Prostate gland (tissue), 2 donors: Measurements from ENCODE around the gene SMIM7. TPM values are rescaled to one million over a fixed set of nuclear protein-coding genes. Genes with fewer than 3 reads are reported as not detected.

Experiments used
- DNase-seq: peaks from one replicate; pipeline ENCODE4 v3.0.0-alpha.2; 2019; ENCODE audit warnings: low spot score
- H3K27ac ChIP-seq, 2 donors: fragments of 200-600 bp; sonication (generic); 2 replicates each; pipeline ENCODE4 v1.5.1; 2017 to 2019
- H3K27me3 ChIP-seq: fragments of 200-600 bp; sonication (generic); replicated peaks from 2 replicates; pipeline ENCODE4 v1.5.1; 2019; ENCODE audit not compliant: insufficient read depth
- H3K36me3 ChIP-seq, 2 donors: fragments of 200-600 bp; sonication (generic); 1 replicate in 1 of 2; 2 replicates in 1 of 2; pipeline versions ENCODE4 v1.5.1 to v1.8.1; 2017 to 2019
- H3K4me1 ChIP-seq: fragments of 200-600 bp; sonication (generic); replicated peaks from 2 replicates; pipeline ENCODE4 v1.5.1; 2019
- H3K4me3 ChIP-seq, 2 donors: fragments of 200-600 bp; sonication (generic); 2 replicates each; pipeline ENCODE4 v1.5.1; 2017 to 2019
- H3K9me3 ChIP-seq: fragments of 200-600 bp; sonication (generic); 2 replicates; pipeline ENCODE4 v1.5.1; 2017
- POLR2A ChIP-seq: fragments of 450-650 bp; IDR thresholded peaks from one replicate; pipeline ENCODE4 v1.6.1; 2016; ENCODE audit warnings: antibody characterized with exemption, mild to moderate bottlenecking
- POLR2AphosphoS5 ChIP-seq: sonication (generic); formaldehyde crosslinking; IDR thresholded peaks from one replicate; pipeline ENCODE4 v1.6.1; 2017; ENCODE audit warnings: antibody characterized with exemption
- WGBS: methylation state at CpG from one replicate; pipeline ENCODE4 v1.1.5; 2018; 5-methylcytosine and 5-hydroxymethylcytosine counted together
- intact Hi-C: fragments of 100-400 bp; cut with DNase I; formaldehyde crosslinking; loops from one replicate; pipeline ENCODE4 v1.14.2; 2022
- total RNA-seq, 2 donors: library from RNA; depleted of rRNA; stranded (reverse); fragments of >200 nt; gene quantifications; one replicate each; pipeline ENCODE4 v1.1.0, GENCODE V29; 2016
- TF ChIP-seq, protein P1 (sequence below), 4 experiments: fragments of 200-600 bp in 2 of 4; fragments of 450-650 bp in 2 of 4; sonication (generic) in 2 of 4; IDR thresholded peaks; 1 replicate in 3 of 4; 2 replicates in 1 of 4; pipeline ENCODE4 v1.5.1; 2016 to 2019; ENCODE audit warnings: antibody characterized with exemption in 4 of 4, mild to moderate bottlenecking in 2 of 4, moderate library complexity in 2 of 4

The SMIM7 gene
- total RNA-seq, 2 donors from 2014 or later = 146 to 171 TPM

DNA sequence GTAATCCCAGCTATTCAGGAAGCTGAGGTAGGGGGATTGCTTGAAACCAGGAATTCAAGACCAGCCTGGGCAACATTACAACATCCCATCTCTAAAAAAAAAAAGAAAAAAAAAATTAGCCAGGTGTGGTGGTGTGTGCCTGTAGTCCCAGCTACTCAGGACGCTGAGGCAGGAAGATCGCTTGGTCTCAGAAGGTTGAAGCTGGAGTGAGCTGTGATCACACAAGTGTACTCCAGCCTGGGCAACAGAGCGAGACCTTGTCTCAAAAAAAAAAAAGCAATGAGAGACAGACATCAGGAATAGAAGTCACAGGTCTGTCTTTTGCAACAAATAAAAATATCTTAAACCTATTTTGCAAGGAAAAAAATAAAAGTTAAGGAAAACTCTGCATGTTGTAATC, 24.3 kb upstream of the SMIM7 start:
- intact Hi-C loops = no loop called here
- H3K27me3 ChIP-seq = no peaks in the 10 kb centered on the region
- no peak for DNase-seq
- TF ChIP-seq, protein P1, sequence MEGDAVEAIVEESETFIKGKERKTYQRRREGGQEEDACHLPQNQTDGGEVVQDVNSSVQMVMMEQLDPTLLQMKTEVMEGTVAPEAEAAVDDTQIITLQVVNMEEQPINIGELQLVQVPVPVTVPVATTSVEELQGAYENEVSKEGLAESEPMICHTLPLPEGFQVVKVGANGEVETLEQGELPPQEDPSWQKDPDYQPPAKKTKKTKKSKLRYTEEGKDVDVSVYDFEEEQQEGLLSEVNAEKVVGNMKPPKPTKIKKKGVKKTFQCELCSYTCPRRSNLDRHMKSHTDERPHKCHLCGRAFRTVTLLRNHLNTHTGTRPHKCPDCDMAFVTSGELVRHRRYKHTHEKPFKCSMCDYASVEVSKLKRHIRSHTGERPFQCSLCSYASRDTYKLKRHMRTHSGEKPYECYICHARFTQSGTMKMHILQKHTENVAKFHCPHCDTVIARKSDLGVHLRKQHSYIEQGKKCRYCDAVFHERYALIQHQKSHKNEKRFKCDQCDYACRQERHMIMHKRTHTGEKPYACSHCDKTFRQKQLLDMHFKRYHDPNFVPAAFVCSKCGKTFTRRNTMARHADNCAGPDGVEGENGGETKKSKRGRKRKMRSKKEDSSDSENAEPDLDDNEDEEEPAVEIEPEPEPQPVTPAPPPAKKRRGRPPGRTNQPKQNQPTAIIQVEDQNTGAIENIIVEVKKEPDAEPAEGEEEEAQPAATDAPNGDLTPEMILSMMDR (IDR thresholded peaks at IDR 0.05) = no peak
- TF ChIP-seq POLR2A (no peak), POLR2AphosphoS5 (no peak)
- peaks cover 0 to 9% of the 10 kb centered on the region in 2 donors for H3K36me3 ChIP-seq
- H3K4me3 ChIP-seq = no peak overlapping the region
- H3K27ac ChIP-seq = no peak overlapping the region
- WGBS = 89% methylated on average over 3 of the region's 3 CpGs
- H3K9me3 ChIP-seq = no peaks in the 10 kb centered on the region
- no peaks in the 10 kb centered on the region for H3K4me1 ChIP-seq

DNA sequence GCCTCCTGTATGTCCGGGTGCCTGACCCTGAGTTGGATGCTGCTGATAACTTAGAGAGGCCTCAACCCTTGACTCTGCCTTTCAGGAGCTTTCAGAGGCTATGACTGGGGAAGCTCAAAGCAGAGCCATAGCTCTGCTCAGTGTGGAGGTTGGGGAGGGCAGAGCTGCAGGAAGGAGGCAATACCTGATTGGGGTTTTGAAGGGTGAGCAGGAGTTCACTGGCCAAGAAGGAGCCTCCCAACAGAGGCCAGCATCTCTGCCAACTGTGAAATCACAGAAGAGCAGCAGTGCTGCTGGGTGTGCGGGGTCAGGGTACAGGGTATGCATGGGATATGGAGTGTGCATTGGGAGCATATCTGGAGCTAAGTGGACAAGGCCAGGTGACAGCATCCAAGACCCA, 22.6 kb upstream of the SMIM7 start:
- Histone ChIP-seq H3K27me3 (no peaks in the 10 kb centered on the region), H3K36me3 (peaks cover 0 to 9% of the 10 kb centered on the region in 2 donors), H3K9me3 (no peaks in the 10 kb centered on the region), H3K27ac (no peak overlapping the region), H3K4me1 (no peaks in the 10 kb centered on the region), H3K4me3 (no peak overlapping the region)
- 92% methylated on average over 1 of the region's 2 CpGs for WGBS
- TF ChIP-seq POLR2A (no peak), POLR2AphosphoS5 (no peak)
- TF ChIP-seq, protein P1 (IDR thresholded peaks at IDR 0.05) = no peak
- intact Hi-C loops = no loop called here
- no peak for DNase-seq

DNA sequence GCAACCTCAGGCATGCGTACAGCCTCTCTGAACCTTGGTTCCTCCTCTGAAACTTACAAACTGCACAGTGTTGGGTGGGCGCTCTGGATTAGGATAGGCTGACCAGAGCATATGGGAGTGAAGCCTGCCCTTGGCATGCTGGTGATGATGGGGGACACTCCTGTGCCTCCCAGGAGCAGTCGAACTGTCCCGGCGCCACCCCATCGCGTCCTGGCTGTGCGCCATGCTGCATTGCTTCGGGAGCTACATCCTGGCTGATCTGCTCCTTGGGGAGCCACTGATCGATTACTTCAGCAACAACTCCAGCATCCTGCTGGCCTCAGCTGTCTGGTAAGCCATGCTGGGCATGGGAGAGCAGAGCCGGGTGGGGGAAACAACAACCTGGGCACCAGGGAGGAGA, 19.9 kb upstream of the SMIM7 start:
- Histone ChIP-seq H3K27me3 (no peaks in the 10 kb centered on the region), H3K36me3 (peaks cover 0 to 9% of the 10 kb centered on the region in 2 donors), H3K27ac (no peak overlapping the region), H3K4me1 (no peaks in the 10 kb centered on the region), H3K4me3 (no peak overlapping the region), H3K9me3 (no peaks in the 10 kb centered on the region)
- intact Hi-C loops = no loop called here
- WGBS = 97% methylated on average over 11 of the region's 11 CpGs
- DNase-seq = no peak
- TF ChIP-seq, protein P1 (IDR thresholded peaks at IDR 0.05) = no peak
- TF ChIP-seq POLR2AphosphoS5 (no peak), POLR2A (no peak)

DNA sequence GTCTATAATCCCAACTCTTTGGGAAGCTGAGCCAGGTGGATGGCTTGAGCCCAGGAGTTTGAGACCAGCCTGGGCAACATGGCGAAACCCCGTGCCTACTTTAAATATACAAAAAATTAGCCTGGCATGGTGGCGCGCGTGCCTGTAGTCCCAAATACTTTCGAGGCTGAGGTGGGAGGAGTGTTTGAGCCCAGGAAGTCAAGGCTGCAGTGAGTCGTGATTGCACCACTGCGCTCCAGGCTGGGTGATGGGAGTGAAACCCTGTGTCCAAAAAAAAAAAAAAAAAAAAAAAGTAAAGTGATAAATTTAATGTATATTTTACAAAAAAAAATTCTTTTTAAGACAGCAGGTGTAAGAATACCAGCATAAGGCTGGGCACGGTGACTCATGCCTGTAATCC, 18.6 kb upstream of the SMIM7 start:
- Histone ChIP-seq H3K27ac (no peak overlapping the region), H3K9me3 (no peaks in the 10 kb centered on the region), H3K4me1 (no peaks in the 10 kb centered on the region), H3K4me3 (no peak overlapping the region), H3K36me3 (peaks cover 0 to 9% of the 10 kb centered on the region in 2 donors), H3K27me3 (no peaks in the 10 kb centered on the region)
- TF ChIP-seq, protein P1 (IDR thresholded peaks at IDR 0.05) = no peak
- TF ChIP-seq POLR2A (no peak), POLR2AphosphoS5 (no peak)
- DNase-seq = no peak
- intact Hi-C loops = no loop called here
- WGBS = 91% methylated on average over 9 of the region's 9 CpGs

DNA sequence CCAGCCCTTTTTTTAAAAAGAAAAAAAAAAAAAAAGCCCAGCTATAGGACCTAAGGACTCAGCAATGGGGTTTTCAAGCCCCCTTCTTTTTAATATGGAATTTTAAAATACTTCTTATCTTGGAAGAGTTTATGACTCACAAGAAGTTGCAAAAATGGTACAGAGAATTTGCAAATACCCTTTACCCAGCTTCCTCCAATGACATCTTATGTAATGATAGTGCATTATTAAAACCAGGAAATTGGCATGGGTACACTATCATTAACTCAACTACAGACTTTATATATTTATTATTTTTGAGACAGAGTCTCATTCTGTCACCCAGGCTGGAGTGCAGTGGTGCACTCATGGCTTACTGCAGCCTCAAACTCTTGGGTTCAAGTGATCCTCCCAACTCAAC, 17.1 kb upstream of the SMIM7 start:
- no peaks in the 10 kb centered on the region for H3K4me1 ChIP-seq
- no peaks in the 10 kb centered on the region for H3K27me3 ChIP-seq
- DNase-seq = no peak
- intact Hi-C loops = no loop called here
- TF ChIP-seq POLR2AphosphoS5 = no peak
- TF ChIP-seq, protein P1 (IDR thresholded peaks at IDR 0.05) = no peak
- TF ChIP-seq POLR2A = no peak
- H3K4me3 ChIP-seq = no peak overlapping the region
- H3K9me3 ChIP-seq = no peaks in the 10 kb centered on the region
- no peak overlapping the region for H3K27ac ChIP-seq
- H3K36me3 ChIP-seq = peaks cover 0 to 9% of the 10 kb centered on the region in 2 donors
